Gastrocnemius medialis (tissue), 4 donors: Measurements from ENCODE around the gene ALOX5.

Source experiments
- POLR2A ChIP-seq, 2 donors: fragments of 450-650 bp; IDR thresholded peaks; one replicate each; pipeline ENCODE4 v1.6.1; 2017; ENCODE audit warnings: antibody characterized with exemption in 2 of 2, mild to moderate bottlenecking in 2 of 2, moderate library complexity in 2 of 2
- TF ChIP-seq, protein P1 (sequence below), 5 experiments: fragments of 450-650 bp in 3 of 5; fragments of 200-600 bp in 2 of 5; sonication (generic) in 2 of 5; IDR thresholded peaks in 4 of 5; conservative IDR thresholded peaks in 1 of 5; 1 replicate in 4 of 5; 2 replicates in 1 of 5; pipeline ENCODE4 v1.5.1; 2016 to 2019; ENCODE audit warnings: antibody characterized with exemption in 5 of 5, mild to moderate bottlenecking in 3 of 5, moderate library complexity in 3 of 5

GRCh38 chr10:45409782-45410181, 35.8 kb downstream of the ALOX5 start:
- TF ChIP-seq, protein P1, sequence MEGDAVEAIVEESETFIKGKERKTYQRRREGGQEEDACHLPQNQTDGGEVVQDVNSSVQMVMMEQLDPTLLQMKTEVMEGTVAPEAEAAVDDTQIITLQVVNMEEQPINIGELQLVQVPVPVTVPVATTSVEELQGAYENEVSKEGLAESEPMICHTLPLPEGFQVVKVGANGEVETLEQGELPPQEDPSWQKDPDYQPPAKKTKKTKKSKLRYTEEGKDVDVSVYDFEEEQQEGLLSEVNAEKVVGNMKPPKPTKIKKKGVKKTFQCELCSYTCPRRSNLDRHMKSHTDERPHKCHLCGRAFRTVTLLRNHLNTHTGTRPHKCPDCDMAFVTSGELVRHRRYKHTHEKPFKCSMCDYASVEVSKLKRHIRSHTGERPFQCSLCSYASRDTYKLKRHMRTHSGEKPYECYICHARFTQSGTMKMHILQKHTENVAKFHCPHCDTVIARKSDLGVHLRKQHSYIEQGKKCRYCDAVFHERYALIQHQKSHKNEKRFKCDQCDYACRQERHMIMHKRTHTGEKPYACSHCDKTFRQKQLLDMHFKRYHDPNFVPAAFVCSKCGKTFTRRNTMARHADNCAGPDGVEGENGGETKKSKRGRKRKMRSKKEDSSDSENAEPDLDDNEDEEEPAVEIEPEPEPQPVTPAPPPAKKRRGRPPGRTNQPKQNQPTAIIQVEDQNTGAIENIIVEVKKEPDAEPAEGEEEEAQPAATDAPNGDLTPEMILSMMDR (IDR thresholded peaks at IDR 0.05 in 4 of 5, conservative IDR thresholded peaks at IDR 0.05 in 1 of 5) = no peak
- no peak for TF ChIP-seq POLR2A (IDR thresholded peaks at IDR 0.05)
